ENCODE data around the gene RSPO3.

GRCh38 chr6:127078669-127079068 lies 39.8 kb upstream of the RSPO3 start:
- TF ChIP-seq EZH2 (IDR thresholded peaks at IDR 0.05; ENCODE audit: insufficient read depth, poor library complexity, severe bottlenecking), result no peak
- no peak for TF ChIP-seq EZH2phosphoT487 (IDR thresholded peaks at IDR 0.05; ENCODE audit: insufficient read depth, low read depth)

All from GM23248 (cell line).